Keratinocyte (primary cell): ENCODE measurements around the gene PLD5.

Experiments used
- CTCF ChIP-seq, 3 experiments: IDR thresholded peaks in 1 of 3; conservative IDR thresholded peaks in 1 of 3; optimal IDR thresholded peaks in 1 of 3; 2 replicates in 2 of 3; 3 replicates in 1 of 3; pipeline versions ENCODE3 to v1.5.1; 2011; ENCODE audit warnings: low read length in 3 of 3, mild to moderate bottlenecking in 3 of 3, moderate library complexity in 2 of 3, control low read depth in 1 of 3, inconsistent platforms in 1 of 3; ENCODE audit not compliant: insufficient read depth in 2 of 3; ENCODE audit errors: extremely low read depth in 1 of 3
- EZH2 ChIP-seq: IDR thresholded peaks from one replicate; pipeline ENCODE4 v1.6.1; 2012; ENCODE audit warnings: inconsistent platforms, mild to moderate bottlenecking, low read length, moderate library complexity

- TF ChIP-seq CTCF (optimal IDR thresholded peaks at IDR 0.05 in 1 of 3, IDR thresholded peaks at IDR 0.05 in 1 of 3, conservative IDR thresholded peaks at IDR 0.05 in 1 of 3; ENCODE audit: extremely low read depth in 1 of 3, insufficient read depth in 2 of 3, low read length in 3 of 3): no peak
- no peak for TF ChIP-seq EZH2
Observed at GRCh38 chr1:242185731-242186130, 338.8 kb downstream of the PLD5 start.
